ENCODE results near the gene CEMIP. TPM values are rescaled to one million over a fixed set of nuclear protein-coding genes. Genes with fewer than 3 reads are reported as not detected.

Gene CEMIP
- total RNA-seq, 4 donors from 2014 or later: 0.04 TPM; not detected in 3

DNA sequence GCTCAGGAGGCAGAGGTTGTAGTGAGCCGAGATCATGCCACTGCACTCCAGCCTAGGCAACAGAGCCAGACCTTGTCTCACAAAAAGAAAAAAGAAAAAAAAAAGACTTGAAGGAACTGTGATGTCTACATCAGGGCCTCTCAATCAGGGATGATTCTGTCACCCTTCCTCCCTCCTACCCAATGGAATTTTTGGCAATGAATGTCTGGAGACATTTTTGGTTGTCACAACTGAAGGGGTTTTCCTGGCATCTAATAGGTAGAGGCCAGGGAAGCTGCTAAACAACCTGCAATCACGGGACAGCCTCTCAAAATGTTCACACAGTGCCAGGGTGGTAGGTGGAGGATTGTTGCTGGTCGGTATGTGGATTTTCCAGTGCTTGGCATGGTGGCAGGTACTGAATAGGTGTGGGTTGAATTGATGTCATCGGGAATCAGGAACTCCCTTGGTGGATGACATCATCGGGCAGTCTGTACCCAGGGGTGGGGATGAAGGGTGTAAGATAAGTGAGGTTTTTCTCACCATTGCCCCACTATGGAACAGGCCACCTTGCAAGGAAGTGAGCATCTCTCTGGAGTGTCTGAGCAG lies 139.1 kb downstream of the CEMIP start:
- H3K27me3 ChIP-seq: no peaks in the 10 kb centered on the region
- H3K27ac ChIP-seq: no peak overlapping the region
- no peak for DNase-seq
- TF ChIP-seq POLR2A (IDR thresholded peaks at IDR 0.05): no peak
- TF ChIP-seq, protein P1, sequence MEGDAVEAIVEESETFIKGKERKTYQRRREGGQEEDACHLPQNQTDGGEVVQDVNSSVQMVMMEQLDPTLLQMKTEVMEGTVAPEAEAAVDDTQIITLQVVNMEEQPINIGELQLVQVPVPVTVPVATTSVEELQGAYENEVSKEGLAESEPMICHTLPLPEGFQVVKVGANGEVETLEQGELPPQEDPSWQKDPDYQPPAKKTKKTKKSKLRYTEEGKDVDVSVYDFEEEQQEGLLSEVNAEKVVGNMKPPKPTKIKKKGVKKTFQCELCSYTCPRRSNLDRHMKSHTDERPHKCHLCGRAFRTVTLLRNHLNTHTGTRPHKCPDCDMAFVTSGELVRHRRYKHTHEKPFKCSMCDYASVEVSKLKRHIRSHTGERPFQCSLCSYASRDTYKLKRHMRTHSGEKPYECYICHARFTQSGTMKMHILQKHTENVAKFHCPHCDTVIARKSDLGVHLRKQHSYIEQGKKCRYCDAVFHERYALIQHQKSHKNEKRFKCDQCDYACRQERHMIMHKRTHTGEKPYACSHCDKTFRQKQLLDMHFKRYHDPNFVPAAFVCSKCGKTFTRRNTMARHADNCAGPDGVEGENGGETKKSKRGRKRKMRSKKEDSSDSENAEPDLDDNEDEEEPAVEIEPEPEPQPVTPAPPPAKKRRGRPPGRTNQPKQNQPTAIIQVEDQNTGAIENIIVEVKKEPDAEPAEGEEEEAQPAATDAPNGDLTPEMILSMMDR (IDR thresholded peaks at IDR 0.05 in 4 of 5, conservative IDR thresholded peaks at IDR 0.05 in 1 of 5): no peak
- no peaks in the 10 kb centered on the region for H3K9me3 ChIP-seq
- in situ Hi-C loops (cut with MboI; ENCODE audit: low sequenced_read_pairs in 4 of 4): no loop called here
- no peak overlapping the region for H3K4me3 ChIP-seq
- ATAC-seq: no peak
- no peaks in the 10 kb centered on the region for H3K4me1 ChIP-seq
- intact Hi-C loops (cut with DNase I; ENCODE audit: low total_unique reads): no loop called here
- no peaks in the 10 kb centered on the region for H3K36me3 ChIP-seq

DNA sequence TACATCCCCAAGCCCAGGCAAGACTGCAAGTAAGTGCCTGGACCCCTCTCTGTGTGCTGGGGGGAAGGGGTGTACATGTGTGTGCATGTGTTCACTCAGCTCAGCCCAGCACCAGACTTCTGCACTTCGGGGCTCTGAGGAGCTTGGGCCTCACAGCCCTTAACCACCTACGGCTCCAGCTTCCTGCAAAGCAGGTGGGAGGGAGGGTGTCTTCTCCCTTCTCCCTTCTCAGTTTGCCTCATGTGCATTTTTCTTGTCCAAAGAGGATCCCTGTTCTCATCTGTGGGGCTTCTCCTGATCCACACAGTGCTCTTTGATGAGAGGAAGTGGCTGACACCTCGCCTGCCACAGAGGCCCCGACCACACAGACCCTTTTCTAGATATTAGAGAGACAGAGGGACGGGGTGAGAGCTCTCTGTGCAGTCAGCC lies 141.1 kb downstream of the CEMIP start:
- no peak for ATAC-seq
- H3K27ac ChIP-seq: no peak overlapping the region

DNA sequence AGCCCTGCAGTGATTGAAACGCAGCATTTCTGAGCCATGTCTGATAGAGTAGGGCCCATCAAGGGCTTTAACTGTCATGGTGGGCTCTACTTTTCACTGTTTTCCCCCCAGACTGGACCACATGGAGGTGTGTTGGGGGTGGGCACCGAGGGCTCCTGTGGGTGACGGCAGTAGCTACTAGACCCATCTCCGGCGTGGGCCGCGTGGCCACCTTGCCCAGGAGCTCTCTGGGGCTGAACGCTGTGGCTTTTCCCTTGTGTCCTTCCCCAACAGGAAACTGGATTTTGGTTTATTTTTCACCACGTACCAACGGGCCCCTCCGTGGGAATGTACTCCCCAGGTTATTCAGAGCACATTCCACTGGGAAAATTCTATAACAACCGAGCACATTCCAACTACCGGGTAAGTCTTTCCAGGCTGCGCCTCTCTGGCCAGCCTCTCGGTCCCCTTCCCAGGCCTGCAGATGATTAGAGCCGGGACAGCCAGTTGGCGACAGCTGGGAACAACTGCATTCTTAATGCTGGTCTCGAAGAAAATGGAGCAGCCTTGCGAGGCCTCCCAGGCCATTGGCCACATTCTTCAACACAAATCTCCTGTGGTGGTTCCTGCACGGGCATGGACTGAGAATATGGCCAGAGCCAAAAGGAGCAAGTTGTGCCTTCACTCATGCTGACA lies 142.7 kb downstream of the CEMIP start:
- H3K27me3 ChIP-seq: no peaks in the 10 kb centered on the region
- H3K4me1 ChIP-seq: peaks cover 6 to 17% of the 10 kb centered on the region in 2 donors
- TF ChIP-seq POLR2A (IDR thresholded peaks at IDR 0.05): no peak
- TF ChIP-seq, protein P1 (IDR thresholded peaks at IDR 0.05 in 4 of 5, conservative IDR thresholded peaks at IDR 0.05 in 1 of 5): no peak
- no peaks in the 10 kb centered on the region for H3K36me3 ChIP-seq
- no peak overlapping the region for H3K27ac ChIP-seq
- intact Hi-C loops (cut with DNase I; ENCODE audit: low total_unique reads): no loop called here
- ATAC-seq: no peak
- no peak overlapping the region for H3K4me3 ChIP-seq
- no peaks in the 10 kb centered on the region for H3K9me3 ChIP-seq
- in situ Hi-C loops (cut with MboI; ENCODE audit: low sequenced_read_pairs in 4 of 4): no loop called here
- no peak for DNase-seq

More for the DNA sequence above, 141.1 kb downstream of the CEMIP start:
- TF ChIP-seq, protein P1 (IDR thresholded peaks at IDR 0.05 in 4 of 5, conservative IDR thresholded peaks at IDR 0.05 in 1 of 5): no peak
- TF ChIP-seq POLR2A (IDR thresholded peaks at IDR 0.05): no peak
- no peaks in the 10 kb centered on the region for H3K9me3 ChIP-seq
- intact Hi-C loops (cut with DNase I; ENCODE audit: low total_unique reads): no loop called here
- no peak overlapping the region for H3K4me3 ChIP-seq
- in situ Hi-C loops (cut with MboI; ENCODE audit: low sequenced_read_pairs in 4 of 4): no loop called here
- H3K36me3 ChIP-seq: no peaks in the 10 kb centered on the region
- H3K4me1 ChIP-seq: peaks cover under 1 to 9% of the 10 kb centered on the region in 2 donors
- DNase-seq: no peak
- no peaks in the 10 kb centered on the region for H3K27me3 ChIP-seq

DNA sequence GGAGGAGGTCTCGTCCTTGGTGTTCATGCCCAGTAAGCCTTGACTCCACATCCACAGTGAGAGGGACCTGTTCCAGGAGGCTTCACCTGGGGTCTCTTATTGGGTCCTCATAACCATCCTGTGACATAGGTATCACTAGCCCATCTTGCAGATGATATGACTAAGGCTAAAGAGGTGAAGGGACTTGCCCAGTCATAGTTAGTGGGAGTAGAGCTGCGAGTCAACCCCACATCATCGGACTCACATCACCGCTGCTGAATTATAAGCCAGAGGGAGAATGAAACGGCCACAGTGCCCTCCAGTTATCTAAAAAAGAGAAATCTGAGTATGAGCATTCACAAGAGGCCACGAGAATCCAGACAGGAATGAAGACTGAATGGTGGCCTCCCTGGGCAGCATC lies 144.5 kb downstream of the CEMIP start:
- peaks cover 6 to 17% of the 10 kb centered on the region in 2 donors for H3K4me1 ChIP-seq
- H3K9me3 ChIP-seq: no peaks in the 10 kb centered on the region
- no peak for ATAC-seq
- no peak overlapping the region for H3K27ac ChIP-seq
- no peak for TF ChIP-seq POLR2A (IDR thresholded peaks at IDR 0.05)
- TF ChIP-seq, protein P1 (IDR thresholded peaks at IDR 0.05 in 4 of 5, conservative IDR thresholded peaks at IDR 0.05 in 1 of 5): no peak
- intact Hi-C loops (cut with DNase I; ENCODE audit: low total_unique reads): no loop called here
- H3K27me3 ChIP-seq: no peaks in the 10 kb centered on the region
- no peak overlapping the region for H3K4me3 ChIP-seq
- no peak for DNase-seq
- no peaks in the 10 kb centered on the region for H3K36me3 ChIP-seq
- in situ Hi-C loops (cut with MboI; ENCODE audit: low sequenced_read_pairs in 4 of 4): no loop called here
